ENCODE measurements around the gene DOCK1. TPM values are rescaled to one million over a fixed set of nuclear protein-coding genes. Genes with fewer than 3 reads are reported as not detected.

The DOCK1 gene
- total RNA-seq, 1 donor from 2014 or later = 72.6 TPM

GRCh38 chr10:127406018-127406550 is 500.9 kb downstream of the DOCK1 start:
- Histone ChIP-seq H3K27me3 (no peaks in the 10 kb centered on the region), H3K9ac (no peak overlapping the region), H4K20me1 (ENCODE audit: low read depth) (no peaks in the 10 kb centered on the region), H3K4me3 (no peak overlapping the region), H3K36me3 (no peaks in the 10 kb centered on the region), H3F3A (ENCODE audit: low read depth) (no peaks in the 10 kb centered on the region), H3K4me2 (no peak overlapping the region), H2AFZ (replicated peaks) (no peak overlapping the region), H3K27ac (no peak overlapping the region), H3K4me1 (no peaks in the 10 kb centered on the region), H3K9me3 (ENCODE audit: low read depth) (no peaks in the 10 kb centered on the region), H3K79me2 (ENCODE audit: low read depth) (no peaks in the 10 kb centered on the region)
- H3K4me1 Mint-ChIP-seq = peaks cover 29% of the 10 kb centered on the region
- peaks cover 2% of the 10 kb centered on the region for H3K9me3 Mint-ChIP-seq
- no peak for TF ChIP-seq EZH2phosphoT487 (IDR thresholded peaks at IDR 0.05)
- no peak for TF ChIP-seq EZH2 (IDR thresholded peaks at IDR 0.05)
- TF ChIP-seq CTCF (IDR thresholded peaks at IDR 0.05) = no peak
- DNase-seq (ENCODE audit: low spot score) = no peak
- H3K36me3 Mint-ChIP-seq = peaks cover 14% of the 10 kb centered on the region
- H3K4me3 Mint-ChIP-seq = no peak overlapping the region
- peaks cover 2% of the 10 kb centered on the region for H3K27me3 Mint-ChIP-seq (ENCODE audit: insufficient read depth, low read depth)
- no peak overlapping the region for H3K27ac Mint-ChIP-seq

GRCh38 chr10:127407551-127407950 is 502.3 kb downstream of the DOCK1 start:
- Histone ChIP-seq H3K27me3 (no peaks in the 10 kb centered on the region), H3K4me1 (no peaks in the 10 kb centered on the region), H3F3A (ENCODE audit: low read depth) (no peaks in the 10 kb centered on the region), H3K4me2 (no peak overlapping the region), H3K9me3 (ENCODE audit: low read depth) (no peaks in the 10 kb centered on the region), H3K27ac (no peak overlapping the region), H3K4me3 (no peak overlapping the region), H3K9ac (no peak overlapping the region), H2AFZ (replicated peaks) (no peak overlapping the region), H3K79me2 (ENCODE audit: low read depth) (no peaks in the 10 kb centered on the region), H4K20me1 (ENCODE audit: low read depth) (no peaks in the 10 kb centered on the region), H3K36me3 (no peaks in the 10 kb centered on the region)
- Mint-ChIP-seq H3K27me3 (ENCODE audit: insufficient read depth, low read depth) (no peaks in the 10 kb centered on the region), H3K4me1 (peaks cover 22% of the 10 kb centered on the region), H3K27ac (no peak overlapping the region), H3K4me3 (no peak overlapping the region), H3K9me3 (no peaks in the 10 kb centered on the region), H3K36me3 (peaks cover 10% of the 10 kb centered on the region)
- TF ChIP-seq EZH2phosphoT487 (IDR thresholded peaks at IDR 0.05) (no peak), EZH2 (IDR thresholded peaks at IDR 0.05) (no peak), CTCF (IDR thresholded peaks at IDR 0.05) (no peak)
- DNase-seq (ENCODE audit: low spot score) = no peak

GRCh38 chr10:127408112-127408710 is 503.0 kb downstream of the DOCK1 start:
- no peak overlapping the region for H3K9ac ChIP-seq
- no peak for DNase-seq (ENCODE audit: low spot score)
- H3K27me3 ChIP-seq = no peaks in the 10 kb centered on the region
- no peak overlapping the region for H3K4me3 ChIP-seq
- no peaks in the 10 kb centered on the region for H3K79me2 ChIP-seq (ENCODE audit: low read depth)
- Mint-ChIP-seq H3K9me3 (no peaks in the 10 kb centered on the region), H3K27ac (no peak overlapping the region), H3K4me1 (peaks cover 19% of the 10 kb centered on the region), H3K36me3 (peaks cover 10% of the 10 kb centered on the region), H3K27me3 (ENCODE audit: insufficient read depth, low read depth) (no peaks in the 10 kb centered on the region), H3K4me3 (no peak overlapping the region)
- H3K4me2 ChIP-seq = no peak overlapping the region
- no peak overlapping the region for H3K27ac ChIP-seq
- no peaks in the 10 kb centered on the region for H3K36me3 ChIP-seq
- TF ChIP-seq CTCF (IDR thresholded peaks at IDR 0.05) (no peak), EZH2 (IDR thresholded peaks at IDR 0.05) (no peak), EZH2phosphoT487 (IDR thresholded peaks at IDR 0.05) (no peak)
- H3K4me1 ChIP-seq = peaks cover under 1% of the 10 kb centered on the region
- no peaks in the 10 kb centered on the region for H3F3A ChIP-seq (ENCODE audit: low read depth)
- H3K9me3 ChIP-seq (ENCODE audit: low read depth) = no peaks in the 10 kb centered on the region
- no peaks in the 10 kb centered on the region for H4K20me1 ChIP-seq (ENCODE audit: low read depth)
- H2AFZ ChIP-seq (replicated peaks) = no peak overlapping the region
